Testis (tissue), 5 donors: ENCODE data around the gene SPZ1. TPM values are rescaled to one million over a fixed set of nuclear protein-coding genes. Genes with fewer than 3 reads are reported as not detected.
"Not testable (repeated sequence)": the region's sequence is repeated elsewhere in the genome, so short reads cannot be mapped to it uniquely, and the experiment has no call there.

Experiments
- DNase-seq: peaks from one replicate; pipeline ENCODE4 v3.0.0-alpha.2; 2019
- H3K27ac ChIP-seq, 2 donors: fragments of 200-600 bp; sonication (generic); one replicate each; pipeline ENCODE4 v1.5.1; 2019
- H3K27me3 ChIP-seq: fragments of 200-600 bp; sonication (generic); one replicate; pipeline ENCODE4 v1.5.1; 2019
- H3K36me3 ChIP-seq: fragments of 200-600 bp; sonication (generic); one replicate; pipeline ENCODE4 v1.5.1; 2017; ENCODE audit warnings: low read depth; ENCODE audit errors: missing control alignments
- H3K4me1 ChIP-seq: fragments of 200-600 bp; sonication (generic); one replicate; pipeline ENCODE4 v1.5.1; 2019
- H3K4me3 ChIP-seq, 2 donors: fragments of 200-600 bp; sonication (generic); one replicate each; pipeline ENCODE4 v1.5.1; 2017 to 2019
- H3K9me3 ChIP-seq: fragments of 200-600 bp; sonication (generic); one replicate; pipeline ENCODE4 v1.5.1; 2017
- POLR2A ChIP-seq: fragments of 450-650 bp; IDR thresholded peaks from one replicate; pipeline ENCODE4 v1.6.1; 2017; ENCODE audit warnings: antibody characterized with exemption, mild to moderate bottlenecking, moderate library complexity
- WGBS, 2 donors: methylation state at CpG; one replicate each; pipeline ENCODE4 v1.1.5; 2018; 5-methylcytosine and 5-hydroxymethylcytosine counted together
- intact Hi-C: fragments of 100-400 bp; cut with DNase I; formaldehyde crosslinking; loops from one replicate; pipeline ENCODE4 v1.15.1; 2023; ENCODE audit warnings: low total_unique reads
- long read RNA-seq, 2 donors: transcript quantifications; one replicate each; lab custom pipeline, GENCODE V29; 2026
- polyA plus RNA-seq: library from polyadenylated mRNA; stranded (reverse); fragments of 350-450 nt; fragmentation: Illumina TruSeq; extraction: RNeasy Lipid Tissue Mini Kit (QIAGEN cat#74804); gene quantifications from one replicate; pipeline ENCODE4 v1.2.3, GENCODE V29; 2014; ENCODE audit warnings: low read depth, low replicate concordance; ENCODE audit not compliant: insufficient read depth
- total RNA-seq, 2 donors: library from RNA; depleted of rRNA; stranded (reverse); fragments of >200 nt; gene quantifications; one replicate each; pipeline ENCODE4 v1.2.3, GENCODE V29; 2016
- TF ChIP-seq, protein P1 (sequence below), 3 experiments: fragments of 450-650 bp in 2 of 3; fragments of 200-600 bp in 1 of 3; sonication (generic) in 1 of 3; IDR thresholded peaks; one replicate each; pipeline ENCODE4 v1.5.1; 2016 to 2019; ENCODE audit warnings: antibody characterized with exemption in 3 of 3, mild to moderate bottlenecking in 2 of 3, moderate library complexity in 1 of 3

Gene SPZ1, protein sequence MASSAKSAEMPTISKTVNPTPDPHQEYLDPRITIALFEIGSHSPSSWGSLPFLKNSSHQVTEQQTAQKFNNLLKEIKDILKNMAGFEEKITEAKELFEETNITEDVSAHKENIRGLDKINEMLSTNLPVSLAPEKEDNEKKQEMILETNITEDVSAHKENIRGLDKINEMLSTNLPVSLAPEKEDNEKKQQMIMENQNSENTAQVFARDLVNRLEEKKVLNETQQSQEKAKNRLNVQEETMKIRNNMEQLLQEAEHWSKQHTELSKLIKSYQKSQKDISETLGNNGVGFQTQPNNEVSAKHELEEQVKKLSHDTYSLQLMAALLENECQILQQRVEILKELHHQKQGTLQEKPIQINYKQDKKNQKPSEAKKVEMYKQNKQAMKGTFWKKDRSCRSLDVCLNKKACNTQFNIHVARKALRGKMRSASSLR
- total RNA-seq (10 to 100 TPM in 1 of 2 donors, 1 to 10 TPM in 1; 4.2 to 23.4 TPM), polyA plus RNA-seq (7.7 TPM)
- long read RNA-seq, donor 1, result 0 reads
- long read RNA-seq, donor 2, result 0 reads

- Histone ChIP-seq H3K4me3 (no peak within 1 kb of the TSS), H3K27me3 (no peaks in the 10 kb centered on the region), H3K36me3 (no peaks in the 10 kb centered on the region), H3K4me1 (no peaks in the 10 kb centered on the region), H3K9me3 (no peaks in the 10 kb centered on the region), H3K27ac (no peak within 1 kb of the TSS)
- no peak for DNase-seq
- no peak for TF ChIP-seq POLR2A
- TF ChIP-seq, protein P1, sequence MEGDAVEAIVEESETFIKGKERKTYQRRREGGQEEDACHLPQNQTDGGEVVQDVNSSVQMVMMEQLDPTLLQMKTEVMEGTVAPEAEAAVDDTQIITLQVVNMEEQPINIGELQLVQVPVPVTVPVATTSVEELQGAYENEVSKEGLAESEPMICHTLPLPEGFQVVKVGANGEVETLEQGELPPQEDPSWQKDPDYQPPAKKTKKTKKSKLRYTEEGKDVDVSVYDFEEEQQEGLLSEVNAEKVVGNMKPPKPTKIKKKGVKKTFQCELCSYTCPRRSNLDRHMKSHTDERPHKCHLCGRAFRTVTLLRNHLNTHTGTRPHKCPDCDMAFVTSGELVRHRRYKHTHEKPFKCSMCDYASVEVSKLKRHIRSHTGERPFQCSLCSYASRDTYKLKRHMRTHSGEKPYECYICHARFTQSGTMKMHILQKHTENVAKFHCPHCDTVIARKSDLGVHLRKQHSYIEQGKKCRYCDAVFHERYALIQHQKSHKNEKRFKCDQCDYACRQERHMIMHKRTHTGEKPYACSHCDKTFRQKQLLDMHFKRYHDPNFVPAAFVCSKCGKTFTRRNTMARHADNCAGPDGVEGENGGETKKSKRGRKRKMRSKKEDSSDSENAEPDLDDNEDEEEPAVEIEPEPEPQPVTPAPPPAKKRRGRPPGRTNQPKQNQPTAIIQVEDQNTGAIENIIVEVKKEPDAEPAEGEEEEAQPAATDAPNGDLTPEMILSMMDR (IDR thresholded peaks at IDR 0.05), result no peak
- WGBS, 2 donors, result 98 to 100% methylated on average over 2 of the region's 2 CpGs
- intact Hi-C loops, result loop anchor here (5.0 kb wide), 1 partner anchor 227 kb away; no protein-coding TSS in a partner anchor
These were observed at the start of gene SPZ1 for GRCh38 chr5:80319702-80320101. Gene SPZ1, plus strand, starts transcription at chr5:80320002. Its CDS starts 214 bp downstream, at chr5:80320216.

- H3K9me3 ChIP-seq, H3K4me1 ChIP-seq, DNase-seq, H3K27ac ChIP-seq, H3K36me3 ChIP-seq, H3K4me3 ChIP-seq, H3K27me3 ChIP-seq: not testable (repeated sequence)
- intact Hi-C loops, result loop anchor here (10.0 kb wide), 1 partner anchor 176 kb away; no protein-coding TSS in a partner anchor
- WGBS, 2 donors, result 81 to 90% methylated on average over 2 of the region's 2 CpGs
These were observed 49.3 kb upstream of the SPZ1 start for GRCh38 chr5:80270543-80270942.

DNA sequence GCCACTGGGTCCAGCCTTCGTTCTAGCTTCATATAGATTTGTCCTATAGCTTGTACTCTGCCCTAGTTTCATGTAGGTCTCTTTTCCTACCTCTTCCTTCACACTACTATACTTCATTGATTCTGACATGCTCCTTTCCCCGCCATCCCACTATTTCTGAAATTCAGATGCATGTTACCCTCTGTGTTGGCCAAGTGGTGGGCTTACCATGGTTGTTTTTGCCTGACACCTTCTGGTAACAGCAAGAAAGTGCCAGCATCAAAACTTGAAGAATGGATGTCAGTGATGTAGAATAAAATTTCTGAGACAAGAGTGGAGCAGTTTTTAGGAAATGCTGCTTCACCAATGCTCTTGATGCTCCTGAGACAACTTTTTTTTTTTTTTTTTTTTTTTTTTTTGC is 44.5 kb upstream of the SPZ1 start:
- WGBS, 2 donors, result 76 to 79% methylated on average over 2 of the region's 2 CpGs
- no peaks in the 10 kb centered on the region for H3K9me3 ChIP-seq
- no peaks in the 10 kb centered on the region for H3K27me3 ChIP-seq
- no peak overlapping the region for H3K4me3 ChIP-seq
- no peaks in the 10 kb centered on the region for H3K4me1 ChIP-seq
- DNase-seq, result peak; percentile 54
- H3K36me3 ChIP-seq, result no peaks in the 10 kb centered on the region
- TF ChIP-seq, protein P1 (IDR thresholded peaks at IDR 0.05), result peak in 2 of 3 experiments; percentile 31 to 32
- no peak for TF ChIP-seq POLR2A
- intact Hi-C loops, result loop anchor here (10.0 kb wide), 1 partner anchor 181 kb away; no protein-coding TSS in a partner anchor
- H3K27ac ChIP-seq, result no peak overlapping the region

GRCh38 chr5:80276186-80276585 is 43.6 kb upstream of the SPZ1 start:
- H3K27ac ChIP-seq, result peak overlapping the region; percentile 31 to 36
- intact Hi-C loops, result loop anchor here (10.0 kb wide), 1 partner anchor 181 kb away; no protein-coding TSS in a partner anchor
- no peak for TF ChIP-seq POLR2A
- TF ChIP-seq, protein P1 (IDR thresholded peaks at IDR 0.05), result no peak

GRCh38 chr5:80277191-80277590 is 42.6 kb upstream of the SPZ1 start:
- H3K27me3 ChIP-seq, result no peaks in the 10 kb centered on the region
- no peak overlapping the region for H3K4me3 ChIP-seq
- no peaks in the 10 kb centered on the region for H3K36me3 ChIP-seq
- no peak for TF ChIP-seq POLR2A
- TF ChIP-seq, protein P1 (IDR thresholded peaks at IDR 0.05), result no peak
- intact Hi-C loops, result loop anchor here (10.0 kb wide), 1 partner anchor 182 kb away; no protein-coding TSS in a partner anchor
- H3K27ac ChIP-seq, result no peak overlapping the region
- H3K9me3 ChIP-seq, result no peaks in the 10 kb centered on the region
- 46 to 54% methylated on average over 2 of the region's 2 CpGs for WGBS, 2 donors
- no peaks in the 10 kb centered on the region for H3K4me1 ChIP-seq
- no peak for DNase-seq

More at GRCh38 chr5:80276186-80276585, 43.6 kb upstream of the SPZ1 start:
- no peak for DNase-seq
- no peaks in the 10 kb centered on the region for H3K27me3 ChIP-seq
- no peaks in the 10 kb centered on the region for H3K4me1 ChIP-seq
- H3K4me3 ChIP-seq, result no peak overlapping the region
- H3K36me3 ChIP-seq, result no peaks in the 10 kb centered on the region
- H3K9me3 ChIP-seq, result no peaks in the 10 kb centered on the region
